C4-2B (cell line): ENCODE measurements around the gene MARK2.

Source experiments
- ZFX ChIP-seq: fragments of 450-650 bp; IDR thresholded peaks from 2 replicates; pipeline ENCODE4 v1.6.1; 2017
- TF ChIP-seq, protein P1 (sequence below): fragments of 450-650 bp; conservative IDR thresholded peaks from 2 replicates; pipeline ENCODE4 v1.5.1; 2017; ENCODE audit warnings: mild to moderate bottlenecking

DNA sequence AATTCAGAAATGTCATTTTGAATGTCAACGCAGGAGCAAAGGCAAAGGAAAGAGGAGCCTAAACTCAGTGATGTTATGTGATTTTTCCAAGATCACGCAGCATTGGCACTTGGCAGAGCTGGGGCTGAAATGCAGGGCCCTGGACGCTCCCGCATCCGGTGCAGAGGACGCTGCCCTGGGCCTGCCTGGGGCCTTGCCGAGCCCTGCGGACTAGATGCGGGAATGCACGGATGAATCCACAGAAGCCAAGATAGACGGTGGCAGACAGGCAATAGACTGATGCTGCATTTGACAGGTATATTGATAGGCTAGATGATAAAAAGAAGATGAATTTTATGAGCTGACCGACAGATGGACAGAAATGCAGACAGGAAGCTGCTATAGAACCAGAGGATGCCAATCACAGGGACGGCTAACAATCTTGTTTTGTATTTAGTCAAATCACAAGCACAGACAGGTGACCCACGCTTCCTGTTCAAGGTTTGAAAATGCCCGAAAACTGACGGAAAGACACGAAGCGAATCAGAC is 696 bp upstream of the MARK2 start:
- TF ChIP-seq, protein P1, sequence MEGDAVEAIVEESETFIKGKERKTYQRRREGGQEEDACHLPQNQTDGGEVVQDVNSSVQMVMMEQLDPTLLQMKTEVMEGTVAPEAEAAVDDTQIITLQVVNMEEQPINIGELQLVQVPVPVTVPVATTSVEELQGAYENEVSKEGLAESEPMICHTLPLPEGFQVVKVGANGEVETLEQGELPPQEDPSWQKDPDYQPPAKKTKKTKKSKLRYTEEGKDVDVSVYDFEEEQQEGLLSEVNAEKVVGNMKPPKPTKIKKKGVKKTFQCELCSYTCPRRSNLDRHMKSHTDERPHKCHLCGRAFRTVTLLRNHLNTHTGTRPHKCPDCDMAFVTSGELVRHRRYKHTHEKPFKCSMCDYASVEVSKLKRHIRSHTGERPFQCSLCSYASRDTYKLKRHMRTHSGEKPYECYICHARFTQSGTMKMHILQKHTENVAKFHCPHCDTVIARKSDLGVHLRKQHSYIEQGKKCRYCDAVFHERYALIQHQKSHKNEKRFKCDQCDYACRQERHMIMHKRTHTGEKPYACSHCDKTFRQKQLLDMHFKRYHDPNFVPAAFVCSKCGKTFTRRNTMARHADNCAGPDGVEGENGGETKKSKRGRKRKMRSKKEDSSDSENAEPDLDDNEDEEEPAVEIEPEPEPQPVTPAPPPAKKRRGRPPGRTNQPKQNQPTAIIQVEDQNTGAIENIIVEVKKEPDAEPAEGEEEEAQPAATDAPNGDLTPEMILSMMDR, result no peak
- TF ChIP-seq ZFX, result no peak
